ENCODE measurements around the gene HMCN1. TPM values are rescaled to one million over a fixed set of nuclear protein-coding genes. Genes with fewer than 3 reads are reported as not detected.

Gene HMCN1
- polyA plus RNA-seq, 1 of the 3 experiments (the other 2 are of a cell fraction), result 59.5 TPM

DNA sequence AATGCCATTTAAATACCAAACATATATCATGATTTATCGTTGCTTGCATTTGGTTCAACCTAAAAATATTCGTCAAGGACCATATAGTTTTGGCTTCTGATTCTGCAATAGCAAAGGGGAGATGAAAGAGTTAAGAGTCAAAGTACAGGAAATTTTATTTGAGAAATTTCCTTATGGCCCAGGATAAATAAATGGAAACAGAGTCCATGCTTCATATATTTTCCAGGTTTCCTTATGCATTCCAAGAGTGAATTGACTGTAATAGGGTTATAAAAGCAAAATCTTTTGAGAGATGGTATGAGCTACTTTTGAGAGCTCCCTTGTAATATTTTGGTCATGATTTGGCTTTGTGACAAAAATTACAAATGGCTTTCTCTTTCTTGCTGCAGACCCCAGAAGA is 140.1 kb downstream of the HMCN1 start:
- no peaks in the 10 kb centered on the region for H3K9me3 ChIP-seq
- no peak overlapping the region for H3K4me3 ChIP-seq (ENCODE audit: low read depth in 2 of 2, low read length in 1 of 2)
- H3K4me1 ChIP-seq (ENCODE audit: control insufficient read depth in 1 of 2, insufficient read depth in 2 of 2, low read depth in 1 of 2, low read length in 1 of 2), result no peaks in the 10 kb centered on the region; a peak in 2 of 4 replicates
- peaks cover 0 to 18% of the 10 kb centered on the region in 2 experiments for H3K36me3 ChIP-seq (replicated peaks in 1 of 2; ENCODE audit: control insufficient read depth in 1 of 2, insufficient read depth in 2 of 2, low read length in 1 of 2)
- no peak for DNase-seq
- no peak overlapping the region for H3K4me2 ChIP-seq
- no peaks in the 10 kb centered on the region for H3K27me3 ChIP-seq (ENCODE audit: insufficient read depth)
- WGBS (ENCODE audit: low lambda C conversion rate), result 25% methylated on average over 2 of the region's 2 CpGs
- no peaks in the 10 kb centered on the region for H3K9me2 ChIP-seq
- no peaks in the 10 kb centered on the region for H3F3A ChIP-seq (replicated peaks; ENCODE audit: insufficient read depth)
- H3K79me2 ChIP-seq (ENCODE audit: insufficient read depth), result no peaks in the 10 kb centered on the region
- H3K27ac ChIP-seq (ENCODE audit: low read depth in 2 of 2, low read length in 1 of 2), result no peak overlapping the region
- no peak overlapping the region for H3K9ac ChIP-seq
- no peaks in the 10 kb centered on the region for H4K20me1 ChIP-seq (ENCODE audit: insufficient read depth)
- H2AFZ ChIP-seq (ENCODE audit: low read depth), result no peak overlapping the region
- TF ChIP-seq CTCF (IDR thresholded peaks at IDR 0.05) (no peak), GATA2 (CRISPR knock-in tag; IDR thresholded peaks at IDR 0.05) (no peak), EZH2phosphoT487 (IDR thresholded peaks at IDR 0.05; ENCODE audit: borderline replicate concordance, low read depth) (no peak), RFX5 (IDR thresholded peaks at IDR 0.05; ENCODE audit: low read length) (no peak), ELF1 (IDR thresholded peaks at IDR 0.05) (no peak), JUND (IDR thresholded peaks at IDR 0.05) (no peak), RXRA (IDR thresholded peaks at IDR 0.05; ENCODE audit: borderline replicate concordance, low read depth) (no peak), MAX (IDR thresholded peaks at IDR 0.05; ENCODE audit: low read depth) (no peak), USF1 (IDR thresholded peaks at IDR 0.05; ENCODE audit: borderline replicate concordance, low read depth) (no peak), MEF2A (IDR thresholded peaks at IDR 0.05; ENCODE audit: borderline replicate concordance, low read depth) (no peak), FOXJ3 (CRISPR knock-in tag; IDR thresholded peaks at IDR 0.05) (no peak), SMC3 (IDR thresholded peaks at IDR 0.05; ENCODE audit: low read depth, low read length) (no peak), GABPA (IDR thresholded peaks at IDR 0.05; ENCODE audit: low read depth) (no peak), NFIC (IDR thresholded peaks at IDR 0.05; ENCODE audit: borderline replicate concordance) (no peak), NRF1 (IDR thresholded peaks at IDR 0.05; ENCODE audit: low read depth, low read length) (no peak), EP300 (IDR thresholded peaks at IDR 0.05; ENCODE audit: borderline replicate concordance in 1 of 2, low read depth in 1 of 2, low read length in 1 of 2) (no peak), IRF3 (IDR thresholded peaks at IDR 0.05; ENCODE audit: low read depth, low read length) (no peak), TEAD4 (IDR thresholded peaks at IDR 0.05; ENCODE audit: borderline replicate concordance, insufficient read depth) (no peak), REST (IDR thresholded peaks at IDR 0.05; ENCODE audit: low read depth, low read length) (no peak)
- ChIA-PET CTCF (no interaction called here), POLR2A (no interaction called here)
